Retinal pigment epithelial cell (primary cell): Measurements from ENCODE around the gene ELP4.

Experiments used
- DNase-seq: peaks from one replicate; pipeline ENCODE4 v3.0.0-alpha.2; 2010; ENCODE audit warnings: low read depth
- H3K4me3 ChIP-seq: 2 replicates; pipeline ENCODE4 v1.5.1; 2011; ENCODE audit warnings: mild to moderate bottlenecking, low read length, control low read depth, moderate library complexity
- TF ChIP-seq, protein P1 (sequence below): conservative IDR thresholded peaks from 2 replicates; pipeline ENCODE4 v1.5.1; 2011; ENCODE audit warnings: low read depth, low read length, control low read depth, inconsistent platforms

ELP4 gene

DNA sequence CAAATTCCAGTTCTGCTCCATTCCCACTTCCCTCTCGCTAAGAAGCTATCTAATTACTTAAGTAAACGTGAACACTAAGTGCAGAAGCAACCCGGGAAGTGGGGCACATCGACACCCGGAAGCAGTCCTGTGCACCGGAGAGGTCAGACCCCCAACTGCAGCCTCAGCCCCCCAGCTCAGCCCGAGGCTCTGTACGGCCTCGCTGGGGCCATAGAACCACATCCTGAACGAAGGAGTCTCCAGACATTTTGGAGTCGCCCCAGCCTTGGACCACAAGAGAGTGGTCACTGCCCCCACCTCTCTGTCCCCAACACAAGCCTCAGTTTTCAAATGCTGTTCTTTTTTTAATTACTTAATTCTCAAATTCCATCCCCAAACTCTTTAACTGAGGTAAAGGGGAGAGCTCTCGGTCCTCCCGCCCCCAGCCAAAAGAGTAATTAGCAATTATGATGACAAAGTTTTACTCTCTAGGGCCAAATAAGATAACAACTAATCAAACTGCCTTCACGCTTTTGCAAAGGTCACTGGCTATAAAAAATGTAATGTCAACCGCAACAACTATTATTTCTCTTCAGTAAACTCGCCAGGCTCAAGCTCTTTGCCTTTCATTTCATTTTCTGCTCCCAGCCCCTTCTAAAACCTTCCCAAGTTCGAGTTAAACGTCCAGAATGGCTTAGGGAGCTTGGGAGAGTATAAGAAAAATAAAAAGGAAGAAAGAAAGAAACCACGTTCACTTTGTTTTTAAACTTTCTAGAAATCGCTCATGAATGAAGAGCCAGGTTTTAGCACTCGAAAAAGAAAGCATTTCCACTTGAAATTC is 299.4 kb downstream of the ELP4 start:
- TF ChIP-seq, protein P1, sequence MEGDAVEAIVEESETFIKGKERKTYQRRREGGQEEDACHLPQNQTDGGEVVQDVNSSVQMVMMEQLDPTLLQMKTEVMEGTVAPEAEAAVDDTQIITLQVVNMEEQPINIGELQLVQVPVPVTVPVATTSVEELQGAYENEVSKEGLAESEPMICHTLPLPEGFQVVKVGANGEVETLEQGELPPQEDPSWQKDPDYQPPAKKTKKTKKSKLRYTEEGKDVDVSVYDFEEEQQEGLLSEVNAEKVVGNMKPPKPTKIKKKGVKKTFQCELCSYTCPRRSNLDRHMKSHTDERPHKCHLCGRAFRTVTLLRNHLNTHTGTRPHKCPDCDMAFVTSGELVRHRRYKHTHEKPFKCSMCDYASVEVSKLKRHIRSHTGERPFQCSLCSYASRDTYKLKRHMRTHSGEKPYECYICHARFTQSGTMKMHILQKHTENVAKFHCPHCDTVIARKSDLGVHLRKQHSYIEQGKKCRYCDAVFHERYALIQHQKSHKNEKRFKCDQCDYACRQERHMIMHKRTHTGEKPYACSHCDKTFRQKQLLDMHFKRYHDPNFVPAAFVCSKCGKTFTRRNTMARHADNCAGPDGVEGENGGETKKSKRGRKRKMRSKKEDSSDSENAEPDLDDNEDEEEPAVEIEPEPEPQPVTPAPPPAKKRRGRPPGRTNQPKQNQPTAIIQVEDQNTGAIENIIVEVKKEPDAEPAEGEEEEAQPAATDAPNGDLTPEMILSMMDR = no peak
- no peak for DNase-seq
- H3K4me3 ChIP-seq = peak overlapping the region; percentile 95

DNA sequence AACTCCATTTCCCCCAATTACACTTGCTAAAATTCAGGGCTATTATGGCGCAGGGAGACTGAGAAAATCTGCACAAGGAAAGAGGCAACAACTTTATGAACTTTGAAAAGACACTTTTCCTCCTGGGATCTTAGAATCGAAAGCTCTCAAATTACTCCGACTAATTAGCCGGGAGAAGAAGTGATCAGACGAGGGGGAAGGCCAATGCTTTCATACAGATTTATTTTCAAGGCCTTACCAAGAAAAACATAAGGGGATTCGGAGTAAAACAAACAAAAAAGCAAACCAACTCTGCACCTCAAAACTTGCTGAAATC is 299.9 kb downstream of the ELP4 start:
- TF ChIP-seq, protein P1 = no peak
- DNase-seq = no peak
- peak overlapping the region; percentile 95 for H3K4me3 ChIP-seq

GRCh38 chr11:31809857-31810778 is 300.6 kb downstream of the ELP4 start:
- peak overlapping the region; percentile 95 for H3K4me3 ChIP-seq
- no peak for DNase-seq
- TF ChIP-seq, protein P1 = no peak

DNA sequence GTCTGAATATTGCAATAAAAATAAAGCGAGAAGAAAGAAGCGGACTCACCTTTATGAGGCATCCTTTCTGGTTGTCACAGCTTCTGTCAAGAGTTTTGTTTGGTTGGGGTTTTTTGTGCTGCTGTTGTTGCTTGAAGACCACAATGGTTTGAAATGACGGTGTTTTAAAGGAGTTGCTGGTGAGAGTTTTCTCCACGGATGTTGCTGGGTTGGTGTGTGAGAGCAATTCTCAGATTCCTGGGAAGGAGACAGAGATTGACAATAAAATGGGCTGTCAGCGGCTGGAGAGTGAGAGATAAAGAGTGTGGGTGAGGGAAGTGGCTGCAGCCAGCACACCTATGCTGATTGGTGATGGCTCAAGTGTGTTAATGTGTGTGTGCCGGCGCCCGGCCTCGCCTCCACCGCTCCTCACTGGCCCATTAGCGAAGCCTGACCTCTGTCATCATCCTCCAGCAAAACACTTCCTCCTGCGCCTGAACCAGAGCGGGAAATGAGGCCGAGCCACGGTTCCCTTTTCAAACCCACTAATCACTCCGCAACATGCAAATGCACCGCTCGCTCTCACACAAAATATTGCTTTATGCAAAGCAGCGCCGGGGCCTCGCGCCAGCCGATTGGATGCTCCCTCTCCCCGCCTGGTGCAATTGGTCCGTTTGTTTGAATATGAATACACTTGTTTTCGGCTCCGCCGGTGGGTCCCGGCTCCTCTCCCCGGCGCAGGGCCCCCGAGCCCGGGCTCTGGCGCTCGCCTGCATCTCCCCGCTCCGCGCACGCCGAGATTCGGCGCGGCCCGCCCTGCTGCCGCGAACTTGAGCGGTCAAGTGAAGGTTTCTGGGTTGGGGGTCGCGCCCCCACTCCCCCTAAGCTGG is 301.4 kb downstream of the ELP4 start, which contains the start of gene PAX6:
Gene PAX6 (minus strand): TSS at position 544 of the 869 bp plus-strand sequence. CDS start 4,911 bp downstream, outside the sequence.
- TF ChIP-seq, protein P1 = no peak
- peak; percentile 99 for DNase-seq
- H3K4me3 ChIP-seq = peak within 1 kb of the TSS; percentile 95

GRCh38 chr11:31812383-31813381 is 303.1 kb downstream of the ELP4 start:
- no peak for DNase-seq
- peak overlapping the region; percentile 45 for H3K4me3 ChIP-seq
- TF ChIP-seq, protein P1 = no peak
